Ishikawa (cell line): ENCODE results near the gene RICTOR.

Experiments
- CEBPB ChIP-seq: IDR thresholded peaks from 2 replicates; pipeline ENCODE4 v1.6.1; 2012
- EP300 ChIP-seq: IDR thresholded peaks from 2 replicates; pipeline ENCODE4 v1.6.1; 2012; ENCODE audit warnings: borderline replicate concordance
- FOXM1 ChIP-seq: IDR thresholded peaks from 2 replicates; pipeline ENCODE4 v1.6.1; 2012; ENCODE audit warnings: low read depth, borderline replicate concordance
- NFIC ChIP-seq: IDR thresholded peaks from 2 replicates; pipeline ENCODE4 v1.6.1; 2012
- RAD21 ChIP-seq: IDR thresholded peaks from 2 replicates; pipeline ENCODE4 v1.6.1; 2012; ENCODE audit warnings: low read depth
- TEAD4 ChIP-seq: IDR thresholded peaks from 2 replicates; pipeline ENCODE4 v1.6.1; 2012
- YY1 ChIP-seq: IDR thresholded peaks from 2 replicates; pipeline ENCODE4 v1.6.1; 2012; ENCODE audit warnings: low read depth
- ZBTB7A ChIP-seq: IDR thresholded peaks from 2 replicates; pipeline ENCODE4 v1.6.1; 2012; ENCODE audit warnings: low read depth

- no peak for TF ChIP-seq NFIC
- no peak for TF ChIP-seq TEAD4
- TF ChIP-seq YY1 = no peak
- no peak for TF ChIP-seq EP300
- no peak for TF ChIP-seq RAD21
- no peak for TF ChIP-seq ZBTB7A
- no peak for TF ChIP-seq CEBPB
- no peak for TF ChIP-seq FOXM1
Measured at GRCh38 chr5:38923661-38924451, 150.3 kb downstream of the RICTOR start.
